WTC11 (cell line): ENCODE measurements around the gene CACNA1F. TPM values are rescaled to one million over a fixed set of nuclear protein-coding genes. Genes with fewer than 3 reads are reported as not detected.

Experiments
- ATAC-seq: fragments of 200-7000 bp; cut with Tn5 transposase; 2 replicates; pipeline ENCODE4 v1.10.0; 2021; ENCODE audit warnings: mild to moderate bottlenecking, moderate library complexity
- CTCF ChIA-PET: fragments of 300-600 bp; sonication (Branson Sonifier 250); formaldehyde crosslinking; loops from one replicate; lab custom pipeline; 2021; ENCODE audit warnings: antibody characterized with exemption; lab: Charles Lee
- POLR2A ChIA-PET: fragments of 350-600 bp; sonication (Branson Sonifier 250); formaldehyde crosslinking; loops from one replicate; lab custom pipeline; 2021; ENCODE audit warnings: antibody characterized with exemption; lab: Charles Lee
- DNase-seq: peaks from one replicate; pipeline ENCODE4 v3.0.0; 2021; ENCODE audit warnings: low spot score
- H3K27ac Mint-ChIP-seq: 2 replicates; pipeline ENCODE4 v1.8.0; 2021; ENCODE audit warnings: mixed read lengths
- H3K27me3 Mint-ChIP-seq: 2 replicates; pipeline ENCODE4 v1.8.0; 2021; ENCODE audit warnings: low read depth, mild to moderate bottlenecking, moderate library complexity, mixed read lengths
- H3K36me3 Mint-ChIP-seq: 2 replicates; pipeline ENCODE4 v1.8.0; 2021; ENCODE audit warnings: mixed read lengths
- H3K4me1 Mint-ChIP-seq: 2 replicates; pipeline ENCODE4 v1.8.0; 2022; ENCODE audit warnings: mixed read lengths
- H3K4me3 Mint-ChIP-seq: 2 replicates; pipeline ENCODE4 v1.8.0; 2021; ENCODE audit warnings: mild to moderate bottlenecking, moderate library complexity, mixed read lengths
- H3K9me3 Mint-ChIP-seq: 2 replicates; pipeline ENCODE4 v1.8.0; 2021; ENCODE audit warnings: mixed read lengths
- AR ChIP-seq: fragments of 250-450 bp; sonication (Bioruptor Pico); IDR thresholded peaks from 2 replicates; pipeline ENCODE4 v1.9.0; 2021; ENCODE audit warnings: mild to moderate bottlenecking
- ATF2 ChIP-seq: sonication (generic); formaldehyde crosslinking; IDR thresholded peaks from 2 replicates; pipeline ENCODE4 v1.8.1; 2022; ENCODE audit warnings: low read depth, missing genetic modification reagents, borderline replicate concordance
- CREB1 ChIP-seq: sonication (generic); formaldehyde crosslinking; IDR thresholded peaks from 2 replicates; pipeline ENCODE4 v1.8.0; 2023; ENCODE audit warnings: mild to moderate bottlenecking, missing genetic modification reagents
- E2F5 ChIP-seq: sonication (generic); formaldehyde crosslinking; IDR thresholded peaks from 2 replicates; pipeline ENCODE4 v1.8.1; 2022; ENCODE audit warnings: mild to moderate bottlenecking, moderate library complexity, missing genetic modification reagents
- ESRRA ChIP-seq: sonication (generic); formaldehyde crosslinking; IDR thresholded peaks from 2 replicates; pipeline ENCODE4 v1.8.1; 2022; ENCODE audit warnings: mild to moderate bottlenecking, missing genetic modification reagents, borderline replicate concordance
- HMGXB4 ChIP-seq: sonication (generic); formaldehyde crosslinking; IDR thresholded peaks from 2 replicates; pipeline ENCODE4 v1.8.1; 2023; ENCODE audit warnings: mild to moderate bottlenecking, moderate library complexity, missing genetic modification reagents
- IRF2 ChIP-seq: sonication (generic); formaldehyde crosslinking; IDR thresholded peaks from 2 replicates; pipeline ENCODE4 v1.8.0; 2022; ENCODE audit warnings: low read depth, missing genetic modification reagents, borderline replicate concordance
- KAT7 ChIP-seq: sonication (generic); formaldehyde crosslinking; IDR thresholded peaks from 2 replicates; pipeline ENCODE4 v1.8.1; 2023; ENCODE audit warnings: missing genetic modification reagents, mild to moderate bottlenecking, borderline replicate concordance
- MAX ChIP-seq: sonication (generic); formaldehyde crosslinking; IDR thresholded peaks from 2 replicates; pipeline ENCODE4 v1.8.0; 2022; ENCODE audit warnings: mild to moderate bottlenecking, missing genetic modification reagents
- MLX ChIP-seq: sonication (generic); formaldehyde crosslinking; IDR thresholded peaks from 2 replicates; pipeline ENCODE4 v1.8.1; 2023; ENCODE audit warnings: mild to moderate bottlenecking, missing genetic modification reagents, moderate library complexity
- MYBL2 ChIP-seq: sonication (generic); formaldehyde crosslinking; IDR thresholded peaks from 2 replicates; pipeline ENCODE4 v1.8.1; 2023; ENCODE audit warnings: mild to moderate bottlenecking, moderate library complexity, missing genetic modification reagents
- TEAD4 ChIP-seq: sonication (generic); formaldehyde crosslinking; IDR thresholded peaks from 2 replicates; pipeline ENCODE4 v1.8.0; 2022; ENCODE audit warnings: mild to moderate bottlenecking, missing genetic modification reagents
- USF1 ChIP-seq: sonication (generic); formaldehyde crosslinking; IDR thresholded peaks from 2 replicates; pipeline ENCODE4 v1.8.0; 2022; ENCODE audit warnings: mild to moderate bottlenecking, missing genetic modification reagents
- ZBTB21 ChIP-seq: sonication (generic); formaldehyde crosslinking; IDR thresholded peaks from 2 replicates; pipeline ENCODE4 v1.8.1; 2023; ENCODE audit warnings: mild to moderate bottlenecking, missing genetic modification reagents, borderline replicate concordance
- ZNF263 ChIP-seq: sonication (generic); formaldehyde crosslinking; IDR thresholded peaks from 2 replicates; pipeline ENCODE4 v1.8.1; 2022; ENCODE audit warnings: low read depth, mild to moderate bottlenecking, moderate library complexity, missing genetic modification reagents
- ZNF281 ChIP-seq: sonication (generic); formaldehyde crosslinking; IDR thresholded peaks from 2 replicates; pipeline ENCODE4 v1.8.0; 2023; ENCODE audit warnings: mild to moderate bottlenecking, missing genetic modification reagents
- ZNF396 ChIP-seq: fragments of 250-450 bp; sonication (Bioruptor Pico); IDR thresholded peaks from 2 replicates; pipeline ENCODE4 v1.8.0; 2021; ENCODE audit warnings: mild to moderate bottlenecking, moderate library complexity, borderline replicate concordance
- ZNF425 ChIP-seq: fragments of 250-450 bp; sonication (Bioruptor Pico); conservative IDR thresholded peaks from 2 replicates; pipeline ENCODE4 v1.9.0; 2021; ENCODE audit warnings: mild to moderate bottlenecking
- total RNA-seq: library from RNA; stranded (reverse); gene quantifications from 3 replicates; pipeline ENCODE4 v1.2.3, GENCODE V29; 2021

The CACNA1F gene
- total RNA-seq, 1 experiment from 2014 or later: 1.6 TPM

- TF ChIP-seq ZNF281 (CRISPR knock-in tag) (no peak), HMGXB4 (CRISPR knock-in tag) (no peak), TEAD4 (CRISPR knock-in tag) (no peak), MYBL2 (CRISPR knock-in tag) (no peak), AR (CRISPR knock-in tag) (no peak), ATF2 (CRISPR knock-in tag) (no peak), ZNF396 (CRISPR knock-in tag) (no peak), ZBTB21 (CRISPR knock-in tag) (no peak)
- TF ChIP-seq, all 79 proteins: peak for 0
These were observed 38.2 kb upstream of the CACNA1F start (continued) for GRCh38 chrX:49271341-49271740.

- Mint-ChIP-seq H3K4me1 (peaks cover 22% of the 10 kb centered on the region), H3K9me3 (no peaks in the 10 kb centered on the region), H3K36me3 (peaks cover 8% of the 10 kb centered on the region; the same call in 1 of the 2 replicates), H3K27ac (peak overlapping the region; percentile 79; the same call in 1 of the 2 replicates), H3K4me3 (peak overlapping the region; percentile 56), H3K27me3 (no peaks in the 10 kb centered on the region)
- DNase-seq: peak; percentile 13
- CTCF ChIA-PET: no interaction called here
- ATAC-seq: no peak
- POLR2A ChIA-PET: no interaction called here
- no peak for TF ChIP-seq IRF2 (CRISPR knock-in tag)
- peak; percentile 35; the same call in 1 of the 2 replicates for TF ChIP-seq USF1
- no peak for TF ChIP-seq KAT7 (CRISPR knock-in tag)
- 0 out of 2 replicates have a peak, but pooled peaks have one; percentile 4 for TF ChIP-seq ZNF263
- 0 out of 2 replicates have a peak, but pooled peaks have one; percentile 41 for TF ChIP-seq ATF2 (CRISPR knock-in tag)
- TF ChIP-seq CREB1 (CRISPR knock-in tag): 0 out of 2 replicates have a peak, but pooled peaks have one; percentile 19
- no peak for TF ChIP-seq ZNF425 (CRISPR knock-in tag)
- TF ChIP-seq MLX (CRISPR knock-in tag): no peak
- 0 out of 2 replicates have a peak, but pooled peaks have one; percentile 39 for TF ChIP-seq ESRRA
- TF ChIP-seq MAX (CRISPR knock-in tag): peak; percentile 80; the same call in 1 of the 2 replicates
- TF ChIP-seq E2F5 (CRISPR knock-in tag): 0 out of 2 replicates have a peak, but pooled peaks have one; percentile 28
These were observed 37.2 kb upstream of the CACNA1F start for GRCh38 chrX:49270249-49270921.
